Breast epithelium (tissue), 3 donors: ENCODE data around the gene CEP128.

Experiments used
- CTCF ChIP-seq, 3 donors: fragments of 450-650 bp; IDR thresholded peaks; one replicate each; pipeline ENCODE4 v1.5.1; 2016 to 2017; ENCODE audit warnings: antibody characterized with exemption in 3 of 3, mild to moderate bottlenecking in 3 of 3, moderate library complexity in 3 of 3
- POLR2A ChIP-seq: fragments of 450-650 bp; IDR thresholded peaks from one replicate; pipeline ENCODE4 v1.6.1; 2016; ENCODE audit warnings: antibody characterized with exemption, mild to moderate bottlenecking, moderate library complexity
- POLR2AphosphoS5 ChIP-seq, 3 donors: sonication (generic); formaldehyde crosslinking; IDR thresholded peaks; one replicate each; pipeline ENCODE4 v1.6.1; 2017; ENCODE audit warnings: antibody characterized with exemption in 3 of 3

DNA sequence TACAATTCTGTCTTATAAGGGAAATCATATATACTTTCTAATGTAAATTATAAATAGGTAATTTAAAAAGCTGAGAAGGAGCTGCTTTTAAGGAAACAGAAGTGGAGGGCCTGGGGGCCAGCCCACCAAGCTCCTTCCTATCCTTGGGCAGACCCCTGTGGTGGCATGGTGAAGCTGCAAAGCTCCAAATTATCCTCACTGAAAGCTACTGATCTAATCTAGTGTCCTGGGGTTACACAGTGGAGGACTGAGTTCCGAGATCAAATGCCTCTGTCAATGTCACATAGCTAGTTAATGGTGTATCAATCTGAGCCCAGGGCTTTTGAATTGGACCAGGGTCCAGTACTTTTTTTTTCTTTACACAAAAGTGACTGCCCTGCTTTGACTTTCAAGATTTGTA lies 355.4 kb downstream of the CEP128 start:
- TF ChIP-seq CTCF (IDR thresholded peaks at IDR 0.05) (no peak), POLR2A (no peak), POLR2AphosphoS5 (IDR thresholded peaks at IDR 0.05) (no peak)
